GM12873 (cell line): ENCODE data around the gene PHLDB1.
A peak's percentile ranks its signal among the peaks of the same experiment; 100 is the strongest.

Experiments
- TF ChIP-seq, protein P1 (sequence below): IDR thresholded peaks from 2 replicates; pipeline ENCODE4 v1.5.1; 2012; ENCODE audit warnings: low read depth, mild to moderate bottlenecking, moderate library complexity, low read length, control low read depth; ENCODE audit not compliant: insufficient read depth; ENCODE audit errors: missing control alignments

PHLDB1 gene

DNA sequence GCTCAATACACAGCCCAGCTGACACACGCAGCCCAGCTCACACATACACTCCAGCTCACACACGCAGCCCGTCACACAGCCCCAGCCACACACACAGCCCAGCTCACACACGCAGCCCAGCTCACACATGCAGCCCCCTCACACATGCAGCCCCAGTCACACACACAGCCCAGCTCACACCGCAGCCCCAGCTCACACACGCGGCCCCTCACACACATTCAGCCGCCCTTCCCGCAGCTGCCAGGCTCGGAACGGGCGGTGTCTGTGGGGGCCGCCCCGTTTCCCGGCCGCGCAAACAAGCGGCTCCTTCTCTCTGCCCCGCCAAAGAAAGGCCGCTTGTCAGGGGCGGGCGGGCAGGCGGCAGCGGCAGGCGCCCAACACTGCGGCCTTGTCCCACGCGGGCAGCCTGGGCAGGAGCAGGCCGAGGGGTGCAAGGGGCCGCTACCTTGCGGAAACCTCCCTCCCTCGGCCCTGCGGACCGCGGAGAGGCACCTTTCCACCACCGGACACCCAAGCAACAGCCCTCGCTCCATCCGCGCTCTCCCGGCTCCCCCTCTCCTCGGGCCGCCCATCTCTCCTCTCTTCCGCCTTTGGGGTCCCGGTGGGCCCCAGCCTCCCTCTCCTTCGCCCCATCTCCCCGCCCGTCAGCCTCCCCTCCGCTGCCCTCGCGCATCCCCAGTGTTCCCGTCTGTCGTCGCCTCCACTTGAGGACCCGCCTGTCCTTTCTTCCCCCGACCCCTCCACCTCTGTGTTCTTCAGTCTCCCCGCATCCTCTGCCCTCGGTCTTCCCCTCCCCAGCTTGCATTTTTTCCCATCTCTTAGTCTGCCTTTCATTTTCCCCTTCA, 2.2 kb downstream of the PHLDB1 start:
- TF ChIP-seq, protein P1, sequence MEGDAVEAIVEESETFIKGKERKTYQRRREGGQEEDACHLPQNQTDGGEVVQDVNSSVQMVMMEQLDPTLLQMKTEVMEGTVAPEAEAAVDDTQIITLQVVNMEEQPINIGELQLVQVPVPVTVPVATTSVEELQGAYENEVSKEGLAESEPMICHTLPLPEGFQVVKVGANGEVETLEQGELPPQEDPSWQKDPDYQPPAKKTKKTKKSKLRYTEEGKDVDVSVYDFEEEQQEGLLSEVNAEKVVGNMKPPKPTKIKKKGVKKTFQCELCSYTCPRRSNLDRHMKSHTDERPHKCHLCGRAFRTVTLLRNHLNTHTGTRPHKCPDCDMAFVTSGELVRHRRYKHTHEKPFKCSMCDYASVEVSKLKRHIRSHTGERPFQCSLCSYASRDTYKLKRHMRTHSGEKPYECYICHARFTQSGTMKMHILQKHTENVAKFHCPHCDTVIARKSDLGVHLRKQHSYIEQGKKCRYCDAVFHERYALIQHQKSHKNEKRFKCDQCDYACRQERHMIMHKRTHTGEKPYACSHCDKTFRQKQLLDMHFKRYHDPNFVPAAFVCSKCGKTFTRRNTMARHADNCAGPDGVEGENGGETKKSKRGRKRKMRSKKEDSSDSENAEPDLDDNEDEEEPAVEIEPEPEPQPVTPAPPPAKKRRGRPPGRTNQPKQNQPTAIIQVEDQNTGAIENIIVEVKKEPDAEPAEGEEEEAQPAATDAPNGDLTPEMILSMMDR = no peak

DNA sequence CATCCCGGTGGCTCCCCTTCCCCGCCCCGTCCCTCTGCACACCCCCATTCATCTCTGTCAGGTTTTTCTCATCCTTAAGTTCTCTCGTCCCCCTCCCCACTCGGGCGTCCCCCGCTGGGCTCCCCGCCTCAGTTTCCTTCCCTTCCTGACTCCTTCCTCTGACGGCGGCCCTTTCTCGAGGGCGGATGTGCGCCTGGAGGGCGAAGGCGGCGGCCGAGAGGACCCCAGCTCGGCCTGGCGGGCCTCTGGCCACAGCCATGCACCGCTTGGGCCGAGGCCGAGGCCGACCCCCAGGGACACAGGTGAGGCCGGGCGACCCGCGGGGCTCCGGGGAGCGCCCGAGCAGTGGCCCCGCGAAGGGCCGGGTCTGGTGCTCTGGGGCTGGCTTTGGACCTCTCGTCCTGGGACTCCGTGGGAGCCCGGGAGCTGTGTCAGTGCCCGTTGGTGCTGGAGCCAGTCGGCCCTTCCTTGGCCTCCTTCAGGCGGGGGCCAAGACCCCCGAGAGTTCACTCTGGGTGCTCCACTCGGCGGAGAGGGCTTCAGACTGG, 2.9 kb downstream of the PHLDB1 start:
- TF ChIP-seq, protein P1 = no peak

DNA sequence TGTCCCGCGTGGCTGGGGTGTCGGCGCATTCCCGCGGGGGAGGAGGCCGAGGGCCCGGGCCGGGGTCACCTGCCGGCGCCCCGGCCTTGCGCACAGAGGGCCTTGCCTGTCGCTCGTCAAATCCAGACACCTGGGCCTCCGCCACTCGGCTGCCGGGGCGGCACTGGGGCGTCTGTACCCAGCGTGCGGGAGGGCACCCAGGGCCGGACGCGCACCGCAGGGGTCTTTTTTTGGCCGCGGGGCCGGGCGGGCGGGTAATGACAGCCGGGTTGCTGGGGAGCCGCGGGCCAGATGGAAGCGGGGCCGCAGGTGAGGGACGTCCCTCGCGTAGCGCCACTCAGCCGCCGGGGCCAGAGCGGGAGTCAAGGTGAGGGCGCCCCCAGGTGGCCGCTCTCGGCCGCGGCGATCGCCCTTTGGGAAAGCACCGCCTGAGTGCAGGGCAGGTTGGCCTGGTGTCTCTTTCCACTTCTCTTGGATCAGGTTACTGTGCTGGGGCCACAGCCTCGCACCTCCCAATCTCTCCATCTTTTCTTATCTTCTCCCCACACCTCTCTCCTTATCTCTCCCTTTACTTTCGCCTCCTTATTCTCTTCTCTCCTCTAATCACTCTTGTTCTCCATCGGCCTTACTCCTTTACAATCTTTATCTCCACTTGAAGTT, 3.5 kb downstream of the PHLDB1 start:
- TF ChIP-seq, protein P1 = peak; percentile 89

DNA sequence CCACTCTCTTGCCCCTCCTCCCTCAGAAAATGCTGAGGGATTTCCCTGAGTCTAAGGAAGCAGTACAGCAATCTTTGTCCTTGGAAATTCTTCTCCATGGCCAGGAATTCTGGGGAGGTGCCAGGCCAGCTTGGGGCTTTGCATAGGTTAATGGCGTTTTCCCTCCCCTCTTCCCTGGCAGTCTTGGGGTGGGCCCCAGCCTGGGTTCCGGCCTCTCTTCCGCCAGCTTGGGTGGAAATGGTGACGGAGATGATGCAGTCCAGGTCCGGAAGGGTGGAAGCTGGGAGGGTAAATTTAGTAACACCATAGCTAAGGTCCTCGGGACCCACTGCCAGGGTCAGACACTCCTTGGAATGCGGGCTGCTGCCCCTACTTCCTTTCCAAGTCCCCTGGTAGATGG, 5.0 kb downstream of the PHLDB1 start:
- TF ChIP-seq, protein P1 = no peak

DNA sequence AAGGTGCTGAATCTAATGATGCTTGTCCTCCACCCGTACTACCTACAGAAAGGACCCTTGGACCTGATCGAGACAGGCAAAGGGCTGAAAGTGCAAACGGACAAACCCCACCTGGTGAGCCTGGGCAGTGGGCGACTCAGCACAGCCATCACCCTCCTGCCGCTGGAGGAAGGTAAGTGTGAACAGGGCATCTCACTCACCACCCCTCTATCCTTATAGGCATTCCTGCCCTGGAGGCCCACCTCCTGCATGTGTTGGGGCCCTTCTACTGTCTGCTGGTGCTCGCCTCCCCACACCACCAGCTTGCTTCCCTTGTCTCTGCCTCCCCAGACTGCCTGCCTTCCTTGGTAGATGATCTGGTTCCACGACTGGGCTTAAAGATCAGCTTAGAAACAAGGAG, 7.1 kb downstream of the PHLDB1 start:
- TF ChIP-seq, protein P1 = no peak

DNA sequence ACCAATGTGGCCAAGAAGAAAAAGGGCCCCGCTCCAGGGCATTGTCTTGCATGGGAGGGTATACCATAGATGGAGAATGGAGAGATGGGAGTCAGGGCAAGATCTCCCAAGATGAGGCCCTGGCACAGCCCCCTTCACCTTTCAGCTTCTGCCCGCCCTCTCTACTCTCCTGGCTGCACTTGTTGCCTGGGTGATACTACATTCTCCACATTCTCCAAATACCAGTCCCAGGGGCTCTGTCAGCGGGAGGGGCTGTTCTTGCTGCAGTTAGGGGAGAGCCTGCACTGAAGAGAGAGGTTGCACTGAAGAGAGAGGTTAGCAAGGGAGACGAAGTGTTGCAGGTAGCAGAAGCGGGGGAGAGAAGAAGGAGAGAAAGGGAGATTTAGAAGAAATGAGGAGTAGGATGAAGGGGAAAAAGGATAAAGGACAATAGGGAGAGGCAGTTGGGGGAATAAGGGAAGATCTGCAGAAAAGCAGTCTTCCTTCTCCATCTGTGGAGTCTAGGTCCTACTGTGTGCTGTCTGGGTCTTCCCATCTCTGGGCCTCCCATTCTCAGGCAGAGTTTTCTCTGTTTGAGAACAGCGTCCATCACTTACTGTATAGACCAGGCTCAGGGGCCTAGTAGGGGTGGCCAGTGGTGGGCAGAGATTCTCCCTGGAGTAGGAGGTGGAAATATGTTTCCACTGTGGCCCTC, 8.0 kb downstream of the PHLDB1 start:
- TF ChIP-seq, protein P1 = no peak

DNA sequence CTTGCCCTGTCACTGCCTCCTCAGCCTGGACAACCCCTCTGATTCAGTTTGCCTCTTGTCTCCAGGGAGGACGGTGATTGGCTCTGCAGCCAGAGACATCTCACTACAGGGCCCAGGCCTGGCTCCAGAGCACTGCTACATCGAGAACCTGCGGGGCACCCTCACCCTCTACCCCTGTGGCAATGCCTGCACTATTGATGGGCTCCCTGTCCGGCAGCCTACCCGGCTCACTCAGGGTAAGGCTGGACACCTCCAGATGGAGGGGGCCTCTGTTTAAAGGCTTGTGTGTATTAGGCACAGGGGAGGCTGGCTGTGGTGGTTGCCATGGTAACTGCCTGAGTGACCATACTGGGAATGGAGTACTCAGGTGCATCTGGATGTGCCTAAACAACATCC, 8.6 kb downstream of the PHLDB1 start:
- TF ChIP-seq, protein P1 = no peak
